Lung (tissue), 12 donors: Measurements from ENCODE around the gene GDAP1L1. TPM values are rescaled to one million over a fixed set of nuclear protein-coding genes. Genes with fewer than 3 reads are reported as not detected.

Experiments used
- ATAC-seq: fragments of 200-7000 bp; cut with Tn5 transposase; one replicate; pipeline ENCODE4 v1.9.1; 2020; ENCODE audit warnings: moderate number of reproducible peaks; ENCODE audit not compliant: insufficient read depth, low FRiP score
- DNase-seq, 3 donors: peaks; one replicate each; pipeline ENCODE4 v3.0.0-alpha.2; 2013 to 2017
- H3K27ac ChIP-seq, 2 donors: one replicate each; pipeline ENCODE4 v1.5.1; 2013; ENCODE audit warnings: mild to moderate bottlenecking in 2 of 2, moderate library complexity in 2 of 2, control low read depth in 1 of 2, inconsistent platforms in 1 of 2, low read depth in 1 of 2, low read length in 1 of 2
- H3K27me3 ChIP-seq, 3 donors: one replicate each; pipeline ENCODE4 v1.5.1; 2013; ENCODE audit warnings: low read length in 2 of 3; ENCODE audit not compliant: control insufficient read depth in 3 of 3, insufficient read depth in 3 of 3
- H3K36me3 ChIP-seq, 4 donors: one replicate each; pipeline ENCODE4 v1.5.1; 2013; ENCODE audit warnings: low read length in 4 of 4, mild to moderate bottlenecking in 1 of 4, moderate library complexity in 1 of 4; ENCODE audit not compliant: control insufficient read depth in 4 of 4, insufficient read depth in 4 of 4
- H3K4me1 ChIP-seq, 5 donors: one replicate each; pipeline ENCODE4 v1.5.1; 2013; ENCODE audit warnings: low read length in 5 of 5, mild to moderate bottlenecking in 2 of 5, moderate library complexity in 1 of 5; ENCODE audit not compliant: control insufficient read depth in 5 of 5, insufficient read depth in 5 of 5
- H3K4me3 ChIP-seq: one replicate; pipeline ENCODE4 v1.5.1; 2013; ENCODE audit warnings: mild to moderate bottlenecking, control low read depth, moderate library complexity
- H3K9ac ChIP-seq, 2 donors: one replicate each; pipeline ENCODE4 v1.5.1; 2013; ENCODE audit warnings: low read length in 2 of 2, control low read depth in 1 of 2; ENCODE audit not compliant: insufficient read depth in 1 of 2
- H3K9me3 ChIP-seq, 4 donors: one replicate each; pipeline ENCODE4 v1.5.1; 2013; ENCODE audit warnings: low read length in 3 of 4, mild to moderate bottlenecking in 1 of 4, moderate library complexity in 1 of 4; ENCODE audit not compliant: control insufficient read depth in 4 of 4, insufficient read depth in 3 of 4
- CTCF ChIP-seq: IDR thresholded peaks from 2 replicates; pipeline ENCODE4 v1.5.1; 2012; ENCODE audit warnings: mild to moderate bottlenecking; ENCODE audit errors: control extremely low read depth, extremely low read depth
- WGBS, 2 donors: extraction: QIAGEN DNeasy Blood & Tissue Kit; methylation state at CpG; one replicate each; pipeline ENCODE4 v1.1.7; 2013; 5-methylcytosine and 5-hydroxymethylcytosine counted together
- polyA plus RNA-seq, 2 donors: library from polyadenylated mRNA; stranded (reverse); fragments of 200-250 nt; gene quantifications; one replicate each; pipeline ENCODE4 v1.2.1, GENCODE V29; 2013
- total RNA-seq, 2 donors: library from RNA; depleted of rRNA in 1 of 2; stranded (reverse); fragments of >200 nt in 1 of 2; gene quantifications; one replicate each; pipeline ENCODE4 v1.2.1, GENCODE V29; 2014 to 2021
- donor health status: control.
- donor health status: control.
- donor health status: Bipolar disorder and iron deficiency.
- donor health status: healthy.
- donor health status: DM: yes; HTN: yes; CAD: no.

The GDAP1L1 gene
- total and polyA plus RNA-seq, 4 donors = 0.02 to 0.10 TPM; not detected in 2

DNA sequence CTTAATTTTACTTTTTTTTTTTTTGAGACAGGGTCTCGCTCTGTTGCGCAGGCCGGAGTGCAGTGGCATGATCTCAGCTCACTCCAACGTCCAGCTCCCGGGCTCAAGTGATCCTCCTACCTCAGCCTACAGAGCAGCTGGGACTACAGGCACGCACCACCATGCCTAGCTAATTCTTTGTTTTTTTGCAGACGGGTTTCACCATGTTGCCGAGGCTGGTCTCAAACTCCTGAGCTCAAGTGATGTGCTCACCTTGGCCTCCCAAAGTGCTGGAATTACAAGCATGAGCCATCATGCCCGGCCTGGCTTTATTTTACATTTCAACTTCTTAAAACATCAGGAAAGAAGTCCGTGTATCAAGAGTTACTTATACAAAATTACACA is 42.3 kb upstream of the GDAP1L1 start:
- Histone ChIP-seq H3K36me3 (peaks cover 7 to 24% (median 15%) of the 10 kb centered on the region in 4 donors), H3K4me3 (no peak overlapping the region), H3K9ac (no peak overlapping the region), H3K27me3 (no peaks in the 10 kb centered on the region), H3K27ac (peak overlapping the region; percentile 19 to 79), H3K9me3 (no peaks in the 10 kb centered on the region), H3K4me1 (peaks cover 5 to 21% (median 12%) of the 10 kb centered on the region in 5 donors)
- TF ChIP-seq CTCF = no peak
- 92 to 95% methylated on average over 10 of the region's 10 CpGs for WGBS, 2 donors
- no peak for ATAC-seq
- no peak for DNase-seq

DNA sequence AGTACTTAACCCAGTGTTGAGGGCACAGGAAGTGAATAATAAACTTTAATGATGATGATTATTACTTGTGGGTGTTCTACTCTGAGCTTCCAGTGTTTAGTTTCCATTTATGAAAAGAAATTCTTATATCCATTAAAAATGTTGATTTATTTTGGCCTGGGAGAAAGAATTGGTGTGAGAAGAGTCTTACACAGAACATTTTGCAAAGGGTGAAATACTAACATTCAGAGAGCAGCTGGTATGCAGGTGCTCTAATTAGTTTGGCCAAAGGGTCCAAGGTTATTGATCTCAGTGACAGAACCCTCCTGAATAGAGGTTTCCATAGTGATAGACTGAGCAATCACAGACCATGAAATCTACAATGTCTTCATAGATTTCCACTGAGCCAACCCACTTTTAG is 41.0 kb upstream of the GDAP1L1 start:
- no peak overlapping the region for H3K9ac ChIP-seq
- ATAC-seq (no peak), DNase-seq (no peak)
- no peaks in the 10 kb centered on the region for H3K27me3 ChIP-seq
- no peaks in the 10 kb centered on the region for H3K9me3 ChIP-seq
- TF ChIP-seq CTCF = no peak
- peaks cover 1 to 14% (median 7%) of the 10 kb centered on the region in 4 donors for H3K36me3 ChIP-seq
- H3K4me3 ChIP-seq = no peak overlapping the region
- no peak overlapping the region for H3K27ac ChIP-seq
- H3K4me1 ChIP-seq = peaks cover 3 to 24% (median 7%) of the 10 kb centered on the region in 5 donors

DNA sequence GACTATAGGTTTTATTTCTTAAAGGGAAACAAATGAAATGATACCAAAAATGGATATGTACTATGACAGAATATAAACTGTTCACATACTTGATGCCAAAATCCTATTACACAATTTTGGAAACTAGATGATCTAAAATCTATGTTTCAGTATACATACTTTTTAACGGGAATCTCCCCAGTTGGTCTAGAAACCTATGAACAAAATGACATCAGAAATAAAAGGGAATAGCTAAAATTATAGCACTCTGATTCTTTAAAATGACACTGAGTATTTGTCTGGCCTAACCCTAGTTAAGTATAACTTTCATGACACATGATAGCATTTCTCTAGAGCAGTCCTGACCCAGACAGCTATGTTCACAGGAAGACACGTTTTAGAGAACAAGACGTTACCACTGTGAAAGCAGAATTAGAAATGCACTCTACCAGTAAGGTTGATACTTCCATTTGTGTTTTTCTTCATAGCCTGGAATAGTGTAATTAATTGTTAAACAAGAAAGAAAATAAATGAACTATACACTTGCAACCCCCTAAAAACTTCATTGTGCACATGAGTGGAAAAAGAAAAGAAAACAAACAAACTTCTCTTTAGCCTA is 39.9 kb upstream of the GDAP1L1 start:
- 36 to 39% methylated on average over 3 of the region's 3 CpGs for WGBS, 2 donors
- Histone ChIP-seq H3K9me3 (no peaks in the 10 kb centered on the region), H3K4me1 (peaks cover 7 to 34% (median 13%) of the 10 kb centered on the region in 5 donors), H3K4me3 (no peak overlapping the region), H3K27ac (peak overlapping the region in 1 of 2 donors; percentile 11), H3K27me3 (no peaks in the 10 kb centered on the region), H3K36me3 (peaks cover 0 to 10% (median 4%) of the 10 kb centered on the region in 4 donors), H3K9ac (no peak overlapping the region)
- ATAC-seq (no peak), DNase-seq (peak in 1 of 3 donors; percentile 20)
- TF ChIP-seq CTCF = no peak

DNA sequence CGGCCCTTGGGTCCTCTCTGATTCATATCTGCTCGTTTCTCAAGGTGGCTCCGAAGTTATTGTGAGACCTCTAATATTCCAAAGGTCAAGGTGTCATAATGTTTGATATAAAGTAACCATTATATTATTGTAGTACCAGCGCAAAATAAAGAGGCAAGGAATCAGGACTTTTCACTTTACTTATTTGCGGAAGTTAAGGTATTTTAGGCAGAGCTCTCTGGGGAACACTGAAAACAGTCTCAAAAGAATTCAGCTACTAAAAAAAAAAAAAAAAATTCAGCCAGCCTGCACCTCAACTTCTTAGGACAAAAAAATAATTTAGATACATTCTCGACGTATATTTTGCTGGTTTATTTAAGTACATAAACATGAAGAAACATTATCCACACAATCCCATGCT is 38.9 kb upstream of the GDAP1L1 start:
- ATAC-seq = no peak
- H3K27me3 ChIP-seq = no peaks in the 10 kb centered on the region
- 55 to 71% methylated on average over 7 of the region's 7 CpGs for WGBS, 2 donors
- no peak overlapping the region for H3K27ac ChIP-seq
- no peaks in the 10 kb centered on the region for H3K9me3 ChIP-seq
- no peak overlapping the region for H3K9ac ChIP-seq
- H3K36me3 ChIP-seq = peaks cover 0 to 10% (median 0%) of the 10 kb centered on the region in 4 donors
- peaks cover 7 to 34% (median 13%) of the 10 kb centered on the region in 5 donors for H3K4me1 ChIP-seq
- no peak for DNase-seq
- no peak for TF ChIP-seq CTCF
- H3K4me3 ChIP-seq = no peak overlapping the region
